Smooth muscle cell of the brain vasculature (primary cell): ENCODE results near the gene TFPI.
A peak's percentile ranks its signal among the peaks of the same experiment; 100 is the strongest.

Source experiments
- DNase-seq: peaks from one replicate; pipeline ENCODE4 v3.0.0-alpha.2; 2012; ENCODE audit warnings: low read depth, low spot score

Gene TFPI

GRCh38 chr2:187468262-187468661 is 86.0 kb downstream of the TFPI start:
- DNase-seq, result no peak

- DNase-seq, result no peak
These were observed 88.0 kb downstream of the TFPI start for GRCh38 chr2:187466129-187466792.

- DNase-seq, result no peak
These were observed 91.4 kb downstream of the TFPI start for GRCh38 chr2:187462839-187463238.

DNA sequence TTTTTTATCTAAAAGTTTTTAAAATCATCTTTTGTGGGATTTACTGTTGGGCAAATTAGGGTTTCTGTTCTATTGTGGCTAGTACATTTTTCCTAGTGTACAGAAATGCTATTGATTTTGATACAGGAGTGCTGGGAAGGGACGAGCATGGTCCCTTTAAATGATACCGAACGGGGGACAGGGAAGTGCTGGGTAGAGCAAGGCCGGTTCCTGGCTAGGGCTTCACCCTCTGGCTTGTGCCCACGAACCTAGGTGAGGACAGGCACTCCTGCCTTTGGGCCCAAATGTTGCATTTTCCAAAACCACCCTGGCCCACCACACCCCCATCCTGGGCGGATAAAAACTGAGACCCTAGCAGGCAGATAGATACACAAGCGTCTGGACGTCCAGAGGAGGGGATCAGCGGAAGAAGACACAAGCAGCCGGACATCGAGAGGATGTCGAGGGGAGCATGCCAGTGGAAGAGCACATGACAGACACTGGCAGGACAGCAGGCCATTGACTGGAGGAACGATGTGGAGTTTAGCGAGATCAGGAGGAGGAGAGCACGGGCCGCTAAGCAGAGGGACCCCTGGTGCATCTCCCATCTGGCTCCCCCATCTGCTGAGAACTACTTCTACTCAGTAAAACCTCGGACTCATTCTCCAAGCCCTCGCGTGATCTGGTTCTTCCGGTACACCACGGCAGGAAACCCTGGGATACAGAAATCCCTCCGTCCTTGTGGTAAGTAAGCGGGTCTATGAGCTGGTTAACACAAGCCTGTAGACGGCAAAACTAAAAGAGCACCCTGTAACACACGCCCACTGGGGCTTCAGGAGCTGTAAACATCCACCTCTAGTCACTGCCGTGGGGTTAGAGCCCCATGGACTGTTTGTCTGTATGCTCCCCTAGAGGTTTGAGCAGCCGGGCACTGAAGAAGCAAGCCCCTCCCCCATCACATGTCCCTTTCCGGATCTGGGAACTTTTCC is 92.7 kb downstream of the TFPI start:
- DNase-seq, result no peak

DNA sequence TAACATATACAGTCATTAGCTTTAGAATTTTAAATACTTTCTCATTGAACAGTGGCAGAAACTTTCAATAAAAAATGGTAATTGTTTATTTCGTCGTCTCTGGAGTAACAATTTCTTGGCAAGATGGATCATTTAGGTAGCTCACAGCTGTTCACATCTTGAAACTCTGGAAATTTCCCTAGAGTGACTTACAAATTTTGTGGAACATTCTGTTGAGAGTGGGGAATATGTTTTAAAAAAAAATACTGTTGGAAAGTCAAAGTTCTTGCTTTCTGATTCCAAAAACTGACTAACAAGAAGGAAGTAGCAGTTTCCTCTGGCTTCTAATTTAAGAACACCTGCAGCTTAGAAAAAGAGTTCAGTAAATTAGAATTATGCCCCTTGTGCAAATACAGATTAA is 95.0 kb downstream of the TFPI start:
- DNase-seq, result no peak

- DNase-seq, result no peak
These were observed 101.1 kb downstream of the TFPI start for GRCh38 chr2:187453078-187453641.

- no peak for DNase-seq
These were observed 102.7 kb downstream of the TFPI start for GRCh38 chr2:187451510-187451909.

- DNase-seq, result no peak
These were observed 106.9 kb downstream of the TFPI start for GRCh38 chr2:187447336-187447735.

GRCh38 chr2:187446711-187447110 is 107.5 kb downstream of the TFPI start:
- DNase-seq, result no peak

GRCh38 chr2:187445051-187445450 is 109.2 kb downstream of the TFPI start:
- no peak for DNase-seq

DNA sequence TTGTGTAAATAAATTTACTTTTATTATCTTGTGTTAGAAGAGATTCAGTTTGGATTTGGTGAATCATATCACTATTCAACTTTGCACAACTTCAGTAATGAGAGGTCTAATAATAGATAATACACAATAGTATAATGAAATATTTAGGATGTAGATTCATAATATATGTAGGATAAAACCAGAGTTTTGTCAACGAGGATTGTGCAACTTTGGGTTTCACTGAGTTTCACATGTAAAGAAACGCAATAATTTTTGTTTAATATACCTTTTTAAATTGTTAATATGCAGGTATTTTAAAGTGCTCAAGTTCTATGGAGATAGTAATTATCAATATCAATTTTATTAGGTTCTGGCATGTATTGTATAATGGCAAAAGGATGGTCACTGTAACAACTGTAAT is 111.5 kb downstream of the TFPI start:
- DNase-seq, result no peak

DNA sequence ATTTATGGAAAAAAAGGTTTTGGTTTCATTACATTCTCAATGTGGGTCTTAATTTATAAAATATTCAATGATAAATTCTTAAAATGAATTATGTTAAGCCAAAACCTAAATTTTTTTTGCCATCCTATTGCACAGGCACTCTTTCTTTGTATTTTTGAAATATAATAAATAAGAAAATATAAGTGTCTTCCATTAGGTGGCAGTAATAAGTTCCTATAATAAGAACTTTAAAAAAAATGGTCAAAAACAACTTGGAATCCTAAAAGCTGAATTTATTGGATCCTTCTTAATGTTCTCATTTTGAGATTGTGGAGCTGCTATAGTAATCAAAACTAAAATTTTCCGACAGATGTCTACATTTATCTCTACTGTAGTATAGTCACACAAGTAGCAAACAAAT is 111.9 kb downstream of the TFPI start:
- DNase-seq, result no peak

DNA sequence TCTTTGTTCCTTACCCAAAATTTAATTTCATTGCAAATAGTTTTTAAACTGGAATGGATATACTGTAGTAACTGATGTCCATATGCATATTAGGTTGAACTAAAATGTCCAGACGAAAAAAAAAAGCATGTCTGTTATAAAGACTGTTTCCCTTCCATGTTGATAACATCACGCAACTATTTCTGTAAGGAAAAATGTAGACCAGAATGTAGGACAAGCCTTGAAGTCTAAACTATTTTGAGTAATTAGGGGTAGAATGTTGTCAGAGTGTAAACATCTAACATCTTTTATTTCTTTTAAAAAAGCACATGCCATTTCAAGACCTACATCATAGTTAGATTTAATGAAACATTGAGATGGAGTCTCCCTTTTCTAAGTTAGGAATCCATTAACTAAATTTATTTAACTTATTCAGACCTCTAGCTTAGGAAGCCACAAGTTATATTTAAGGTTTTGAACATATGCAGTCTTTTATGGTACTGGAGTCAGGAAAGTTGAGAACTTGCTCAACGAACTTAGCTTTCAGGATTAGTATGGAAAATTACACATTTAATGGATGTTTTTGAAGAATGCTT is 114.0 kb downstream of the TFPI start:
- no peak for DNase-seq

DNA sequence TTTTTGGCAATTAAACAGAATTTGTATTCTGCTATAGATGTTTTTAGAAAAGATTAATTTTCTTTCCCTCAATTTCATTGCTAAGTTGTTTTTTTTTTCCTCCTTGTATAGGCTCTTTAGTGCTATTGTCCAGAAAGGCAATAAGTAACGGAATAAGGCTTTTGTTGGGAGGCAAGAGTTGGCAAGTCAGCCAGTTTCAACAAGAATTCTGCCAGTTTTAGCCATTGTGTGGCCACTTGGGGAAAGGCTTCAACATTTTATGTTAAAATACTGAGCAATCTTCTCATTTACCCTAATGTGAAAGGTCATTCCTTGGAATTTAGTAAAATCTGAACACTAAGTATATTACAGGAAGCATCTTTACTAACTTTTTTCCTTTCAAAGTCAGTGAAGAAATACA is 115.8 kb downstream of the TFPI start:
- no peak for DNase-seq

DNA sequence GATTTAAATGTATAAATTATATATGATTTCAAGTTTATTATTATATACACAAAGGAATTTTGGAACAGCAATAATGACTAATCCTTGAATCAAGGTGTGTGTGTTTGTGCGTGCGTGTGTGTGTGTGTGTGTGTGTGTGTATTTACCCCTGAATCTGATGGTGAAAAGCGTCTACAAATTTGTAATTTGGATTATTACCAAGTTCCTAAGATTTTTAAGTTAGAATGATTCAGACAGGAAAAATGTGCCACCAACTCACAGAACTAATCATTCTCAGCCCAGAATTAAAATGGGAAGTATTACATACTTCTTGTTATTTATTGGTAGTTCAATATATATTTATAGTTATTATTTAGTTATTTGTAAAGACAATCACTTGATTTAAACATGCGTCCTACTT is 118.5 kb downstream of the TFPI start:
- DNase-seq, result no peak

DNA sequence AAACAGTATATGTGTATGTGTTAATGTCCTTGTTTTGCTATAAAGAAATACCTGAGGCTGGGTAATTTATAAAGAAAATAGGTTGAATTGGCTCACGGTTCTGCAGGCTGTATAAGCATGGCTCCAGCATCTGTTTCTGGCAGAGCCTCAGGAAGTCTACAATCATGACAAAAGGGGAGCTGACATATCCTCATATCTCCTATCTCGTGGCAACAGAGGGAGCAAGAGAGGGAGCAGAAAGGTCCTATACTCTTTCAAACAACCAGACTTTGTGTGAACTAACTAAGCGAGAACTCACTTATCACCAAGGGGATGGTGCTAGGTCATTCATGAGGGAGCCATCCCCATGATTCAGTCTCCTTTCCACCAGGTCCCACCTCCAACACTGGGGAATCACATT is 119.2 kb downstream of the TFPI start:
- DNase-seq, result no peak

DNA sequence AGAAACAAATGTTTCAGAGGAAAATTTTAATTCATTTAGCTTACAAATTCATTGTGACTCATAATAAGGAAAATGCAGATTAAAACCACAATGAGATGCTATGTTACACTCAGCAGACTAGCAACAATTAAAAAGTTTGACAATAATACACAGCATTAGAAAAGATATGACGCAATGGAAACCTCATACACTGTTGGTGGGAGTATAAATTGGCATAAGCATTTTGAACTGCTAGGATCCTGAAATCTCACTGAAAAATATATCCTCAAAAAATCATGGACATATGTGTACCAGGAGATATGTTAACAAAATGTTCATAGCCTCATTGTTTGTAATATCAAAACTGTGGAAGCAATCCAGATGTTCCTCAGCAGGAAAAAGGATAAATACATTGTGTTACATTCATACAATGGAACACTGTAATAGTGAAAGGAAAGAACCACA is 119.9 kb downstream of the TFPI start:
- no peak for DNase-seq

- no peak for DNase-seq
These were observed 122.3 kb downstream of the TFPI start for GRCh38 chr2:187431911-187432310.

DNA sequence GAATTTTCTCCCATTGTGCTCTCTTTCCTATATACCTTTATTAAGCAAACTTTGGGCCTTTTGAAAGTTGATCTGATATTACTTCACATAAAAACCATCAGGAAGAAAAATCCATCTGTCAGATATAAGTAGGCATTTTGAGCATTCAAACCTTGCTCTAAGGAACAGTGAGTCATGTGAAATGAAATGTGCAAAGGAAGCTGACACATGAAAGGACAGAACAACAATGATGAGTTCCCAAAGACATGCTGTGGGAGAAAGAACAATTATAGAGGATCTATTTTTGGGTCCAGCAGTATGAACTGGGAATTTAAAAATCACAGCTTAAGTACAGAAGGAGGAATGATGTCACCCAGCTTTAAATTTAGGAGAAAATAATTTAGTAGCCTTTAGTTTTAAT is 124.2 kb downstream of the TFPI start:
- DNase-seq, result peak; percentile 23

GRCh38 chr2:187424146-187424545 is 130.1 kb downstream of the TFPI start:
- DNase-seq, result no peak

DNA sequence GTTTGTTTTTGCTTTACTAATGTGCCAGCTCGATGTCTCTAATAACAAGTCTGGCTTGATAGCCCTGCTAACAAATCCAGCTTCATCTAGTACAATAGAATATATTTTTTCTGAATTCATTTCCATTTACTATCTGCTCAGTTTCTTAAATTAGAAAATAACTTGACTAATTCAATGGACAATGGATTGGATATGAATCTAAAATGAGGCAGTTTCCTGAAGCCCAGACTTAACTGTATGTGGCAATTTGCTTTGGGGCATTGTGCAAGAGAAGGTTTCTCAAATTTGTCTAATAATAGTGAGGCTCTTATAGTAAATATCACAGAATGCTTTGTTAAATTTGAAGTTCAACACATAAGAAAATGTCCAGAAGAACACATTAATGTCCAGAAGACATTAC is 132.0 kb downstream of the TFPI start:
- no peak for DNase-seq

DNA sequence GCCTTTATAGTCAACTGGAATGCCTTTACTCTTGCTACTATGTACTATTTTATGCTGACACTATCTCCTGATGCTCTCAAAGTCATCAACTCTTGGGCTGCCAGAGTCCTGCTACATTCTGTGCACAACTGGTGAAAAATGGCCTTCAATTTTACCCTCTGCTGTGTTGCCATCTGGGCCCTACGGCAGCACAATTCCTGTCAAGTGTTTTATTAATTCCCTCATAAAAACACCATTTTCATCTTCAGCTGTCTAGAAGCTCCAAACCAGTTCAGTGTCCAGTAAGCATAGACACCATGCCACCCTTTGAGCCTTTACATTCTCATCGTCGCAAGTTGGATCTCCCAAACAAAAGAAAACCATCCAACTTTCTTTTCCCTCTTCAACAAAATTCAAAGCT is 132.7 kb downstream of the TFPI start:
- DNase-seq, result no peak
